Cardiac muscle cell (in vitro differentiated cells and primary cell): ENCODE measurements around the gene NPPB. TPM values are rescaled to one million over a fixed set of nuclear protein-coding genes. Genes with fewer than 3 reads are reported as not detected.

Source experiments
- DNase-seq, 2 donors: peaks; one replicate each; pipeline versions ENCODE4 v3.0.0 to v3.0.0-alpha.2; 2010 to 2017; ENCODE audit warnings: low read depth in 1 of 2, low spot score in 1 of 2
- H3K27ac ChIP-seq: fragments of 200-600 bp; sonication (generic); 2 replicates; pipeline ENCODE4 v1.5.1; 2016
- H3K27me3 ChIP-seq: fragments of 200-600 bp; sonication (generic); 2 replicates; pipeline ENCODE4 v1.6.0; 2016; ENCODE audit warnings: control low read depth
- H3K36me3 ChIP-seq: fragments of 200-600 bp; sonication (generic); 2 replicates; pipeline ENCODE4 v1.5.1; 2016; ENCODE audit warnings: control low read depth
- H3K4me1 ChIP-seq: fragments of 200-600 bp; sonication (generic); 2 replicates; pipeline ENCODE4 v1.8.1; 2017; ENCODE audit warnings: low read depth, mild to moderate bottlenecking, mixed run types
- H3K4me3 ChIP-seq: fragments of 200-600 bp; sonication (generic); 2 replicates; pipeline ENCODE4 v1.5.1; 2016; ENCODE audit warnings: mild to moderate bottlenecking
- H3K9me3 ChIP-seq: fragments of 200-600 bp; sonication (generic); 2 replicates; pipeline ENCODE4 v1.5.1; 2017; ENCODE audit warnings: low read depth, mild to moderate bottlenecking, control low read depth
- CTCF ChIP-seq: IDR thresholded peaks from 2 replicates; pipeline ENCODE4 v1.5.1; 2012; ENCODE audit warnings: low read depth, mild to moderate bottlenecking, low read length
- polyA plus RNA-seq: library from polyadenylated mRNA; unstranded; fragments of >200 nt; fragmentation: Nextera tagmentation; extraction: Ambion mirVana; gene quantifications from 2 replicates; pipeline ENCODE4 v1.2.1, GENCODE V29; 2016
- total RNA-seq: library from RNA; depleted of rRNA; stranded (reverse); fragments of >200 nt; gene quantifications from 2 replicates; pipeline ENCODE4 v1.2.3, GENCODE V29; 2016

The NPPB gene
- total and polyA plus RNA-seq, 2 experiments from 2014 or later: 18.9 to 188 TPM

- Histone ChIP-seq H3K27ac (no peak overlapping the region), H3K9me3 (no peaks in the 10 kb centered on the region), H3K4me1 (no peaks in the 10 kb centered on the region), H3K36me3 (peaks cover 45% of the 10 kb centered on the region), H3K4me3 (no peak overlapping the region), H3K27me3 (no peaks in the 10 kb centered on the region)
- TF ChIP-seq CTCF: no peak
- no peak for DNase-seq
Observed at GRCh38 chr1:11823366-11824137, 35.2 kb downstream of the NPPB start.

- peak in 1 of 2 donors; percentile 41 for DNase-seq
- Histone ChIP-seq H3K36me3 (peaks cover 45% of the 10 kb centered on the region), H3K9me3 (no peaks in the 10 kb centered on the region), H3K27ac (no peak overlapping the region), H3K4me3 (no peak overlapping the region), H3K27me3 (no peaks in the 10 kb centered on the region), H3K4me1 (no peaks in the 10 kb centered on the region)
- TF ChIP-seq CTCF: no peak
Observed at GRCh38 chr1:11822091-11822490, 36.7 kb downstream of the NPPB start.

- Histone ChIP-seq H3K9me3 (no peaks in the 10 kb centered on the region), H3K4me1 (no peaks in the 10 kb centered on the region), H3K27ac (no peak overlapping the region), H3K36me3 (peaks cover 52% of the 10 kb centered on the region), H3K4me3 (no peak overlapping the region), H3K27me3 (no peaks in the 10 kb centered on the region)
- DNase-seq: no peak
- TF ChIP-seq CTCF: no peak
Observed at GRCh38 chr1:11817192-11817591, 41.6 kb downstream of the NPPB start.

GRCh38 chr1:11813021-11813420 lies 45.7 kb downstream of the NPPB start:
- Histone ChIP-seq H3K27me3 (no peaks in the 10 kb centered on the region), H3K36me3 (peaks cover 42% of the 10 kb centered on the region), H3K4me3 (no peak overlapping the region), H3K4me1 (no peaks in the 10 kb centered on the region), H3K9me3 (no peaks in the 10 kb centered on the region), H3K27ac (no peak overlapping the region)
- DNase-seq: no peak
- TF ChIP-seq CTCF: no peak

Other genes starting within 250 kb of the NPPB start
- gene FBXO2, start 204.5 kb downstream of the NPPB start, total RNA-seq: 15.8 and 20.9 TPM in 2 replicates
- 28.3 and 29.8 TPM in 2 replicates for gene FBXO2, start 204.5 kb downstream of the NPPB start, polyA plus RNA-seq
- 53.0 and 58.8 TPM in 2 replicates for gene FBXO44, start 204.1 kb downstream of the NPPB start, total RNA-seq
- 43.6 and 57.0 TPM in 2 replicates for gene FBXO44, start 204.1 kb downstream of the NPPB start, polyA plus RNA-seq
- 9.2 and 9.4 TPM in 2 replicates for gene FBXO6, start 194.7 kb downstream of the NPPB start, total RNA-seq
- 10.3 and 15.0 TPM in 2 replicates for gene FBXO6, start 194.7 kb downstream of the NPPB start, polyA plus RNA-seq
- gene MAD2L2, start 177.8 kb downstream of the NPPB start, total RNA-seq: 92.7 and 102 TPM in 2 replicates
- 115 and 148 TPM in 2 replicates for gene MAD2L2, start 177.8 kb downstream of the NPPB start, polyA plus RNA-seq
- 0.25 and 0.36 TPM in 2 replicates for gene DRAXIN, start 167.2 kb downstream of the NPPB start, total RNA-seq
- gene DRAXIN, start 167.2 kb downstream of the NPPB start, polyA plus RNA-seq: 0.27 TPM in 1 of 2 replicates, not detected in the other
- 56.7 and 58.6 TPM in 2 replicates for gene AGTRAP, start 122.8 kb downstream of the NPPB start, total RNA-seq
- 81.4 and 94.0 TPM in 2 replicates for gene AGTRAP, start 122.8 kb downstream of the NPPB start, polyA plus RNA-seq
- gene C1orf167, start 96.8 kb downstream of the NPPB start, total RNA-seq: 0.14 and 1.4 TPM in 2 replicates
- gene C1orf167, start 96.8 kb downstream of the NPPB start, polyA plus RNA-seq: 0.44 and 1.00 TPM in 2 replicates
- 54.7 and 64.0 TPM in 2 replicates for gene MTHFR, start 53.0 kb downstream of the NPPB start, total RNA-seq
- gene MTHFR, start 53.0 kb downstream of the NPPB start, polyA plus RNA-seq: 29.0 and 37.5 TPM in 2 replicates
- 22.5 and 27.8 TPM in 2 replicates for gene CLCN6, start 52.8 kb downstream of the NPPB start, total RNA-seq
- gene CLCN6, start 52.8 kb downstream of the NPPB start, polyA plus RNA-seq: 15.8 and 31.8 TPM in 2 replicates
- 57.5 and 331 TPM in 2 replicates for gene NPPA, start 11.2 kb downstream of the NPPB start, total RNA-seq
- gene NPPA, start 11.2 kb downstream of the NPPB start, polyA plus RNA-seq: 90.0 and 601 TPM in 2 replicates
- 98.0 and 112 TPM in 2 replicates for gene KIAA2013, start 67.5 kb upstream of the NPPB start, total RNA-seq
- gene KIAA2013, start 67.5 kb upstream of the NPPB start, polyA plus RNA-seq: 100 and 115 TPM in 2 replicates
- gene PLOD1, start 75.8 kb upstream of the NPPB start, total RNA-seq: 158 and 185 TPM in 2 replicates
- 149 and 167 TPM in 2 replicates for gene PLOD1, start 75.8 kb upstream of the NPPB start, polyA plus RNA-seq
- gene MFN2, start 121.5 kb upstream of the NPPB start, total RNA-seq: 86.7 and 89.7 TPM in 2 replicates
- 82.6 and 83.8 TPM in 2 replicates for gene MFN2, start 121.5 kb upstream of the NPPB start, polyA plus RNA-seq
- 29.6 and 30.1 TPM in 2 replicates for gene MIIP, start 160.6 kb upstream of the NPPB start, total RNA-seq
- 30.8 and 39.9 TPM in 2 replicates for gene MIIP, start 160.6 kb upstream of the NPPB start, polyA plus RNA-seq
- gene TNFRSF8, start 204.4 kb upstream of the NPPB start, total RNA-seq: 0.06 TPM in 1 of 2 replicates, not detected in the other
- 0.11 TPM in 1 of 2 replicates, not detected in the other for gene TNFRSF8, start 204.4 kb upstream of the NPPB start, polyA plus RNA-seq